Endodermal cell (in vitro differentiated cells): ENCODE measurements around the gene MRPL24. TPM values are rescaled to one million over a fixed set of nuclear protein-coding genes. Genes with fewer than 3 reads are reported as not detected.

ENCODE experiments used
- DNase-seq: peaks from one replicate; pipeline ENCODE4 v3.0.0-alpha.2; 2017
- H3K27ac ChIP-seq: 2 replicates; pipeline ENCODE4 v1.5.1; 2013; ENCODE audit warnings: mild to moderate bottlenecking, low read depth, low read length, moderate library complexity
- H3K27me3 ChIP-seq: 2 replicates; pipeline ENCODE4 v1.6.1; 2013; ENCODE audit warnings: mild to moderate bottlenecking, low read length, moderate library complexity; ENCODE audit not compliant: insufficient read depth, control insufficient read depth, poor library complexity, severe bottlenecking
- H3K36me3 ChIP-seq: 2 replicates; pipeline ENCODE4 v1.7.0; 2013; ENCODE audit warnings: mild to moderate bottlenecking, low read length, moderate library complexity; ENCODE audit not compliant: control insufficient read depth, insufficient read depth
- H3K4me1 ChIP-seq: one replicate; pipeline ENCODE4 v1.7.0; 2013; ENCODE audit warnings: low read length; ENCODE audit not compliant: control insufficient read depth, insufficient read depth
- H3K4me3 ChIP-seq: 2 replicates; pipeline ENCODE4 v1.5.1; 2013; ENCODE audit warnings: mild to moderate bottlenecking, low read length, moderate library complexity
- H3K9ac ChIP-seq: 2 replicates; pipeline ENCODE4 v1.6.1; 2013; ENCODE audit warnings: mild to moderate bottlenecking, low read length, moderate library complexity; ENCODE audit not compliant: poor library complexity, severe bottlenecking; ENCODE audit errors: extremely low read depth
- H3K9me3 ChIP-seq: 2 replicates; pipeline ENCODE4 v1.6.1; 2013; ENCODE audit warnings: mild to moderate bottlenecking, low read length, moderate library complexity; ENCODE audit not compliant: control insufficient read depth
- H3K27ac Mint-ChIP-seq: 2 replicates; pipeline ENCODE4 v1.8.0; 2020; ENCODE audit warnings: mixed read lengths
- H3K27me3 Mint-ChIP-seq: 2 replicates; pipeline ENCODE4 v1.8.0; 2021; ENCODE audit warnings: mild to moderate bottlenecking, mixed read lengths; ENCODE audit not compliant: insufficient read depth
- H3K36me3 Mint-ChIP-seq: 2 replicates; pipeline ENCODE4 v1.8.0; 2020; ENCODE audit warnings: low read depth, mixed read lengths
- H3K4me1 Mint-ChIP-seq: 2 replicates; pipeline ENCODE4 v1.8.0; 2020; ENCODE audit warnings: mixed read lengths
- H3K4me3 Mint-ChIP-seq: 2 replicates; pipeline ENCODE4 v1.8.0; 2020; ENCODE audit warnings: mild to moderate bottlenecking, moderate library complexity, mixed read lengths
- H3K9me3 Mint-ChIP-seq: 2 replicates; pipeline ENCODE4 v1.8.0; 2020; ENCODE audit warnings: mild to moderate bottlenecking, mixed read lengths
- WGBS, 2 experiments: methylation state at CpG; one replicate each; pipeline versions ENCODE4 v1.1.5 to v1.1.7; 2013; ENCODE audit warnings: missing lambda C conversion rate in 2 of 2, mixed read lengths in 1 of 2; ENCODE audit not compliant: insufficient coverage in 1 of 2, insufficient read length in 1 of 2; 5-methylcytosine and 5-hydroxymethylcytosine counted together
- total RNA-seq, 2 donors: library from RNA; stranded (reverse); fragmentation: NEBNext Ultra II Directional in 1 of 2; extraction: Animal tissue kit (Norgen Biotek cat#: 25700) in 1 of 2; gene quantifications; 2 replicates in 1 of 2; 3 replicates in 1 of 2; pipeline ENCODE4 v1.2.1, GENCODE V29; 2021
- TF ChIP-seq, protein P1 (sequence below): fragments of 200-600 bp; sonication (generic); conservative IDR thresholded peaks from 2 replicates; pipeline ENCODE4 v1.5.0; 2021; ENCODE audit warnings: antibody characterized with exemption, mild to moderate bottlenecking

The MRPL24 gene
- total RNA-seq, 2 donors from 2014 or later, result 32.2 to 35.5 TPM

DNA sequence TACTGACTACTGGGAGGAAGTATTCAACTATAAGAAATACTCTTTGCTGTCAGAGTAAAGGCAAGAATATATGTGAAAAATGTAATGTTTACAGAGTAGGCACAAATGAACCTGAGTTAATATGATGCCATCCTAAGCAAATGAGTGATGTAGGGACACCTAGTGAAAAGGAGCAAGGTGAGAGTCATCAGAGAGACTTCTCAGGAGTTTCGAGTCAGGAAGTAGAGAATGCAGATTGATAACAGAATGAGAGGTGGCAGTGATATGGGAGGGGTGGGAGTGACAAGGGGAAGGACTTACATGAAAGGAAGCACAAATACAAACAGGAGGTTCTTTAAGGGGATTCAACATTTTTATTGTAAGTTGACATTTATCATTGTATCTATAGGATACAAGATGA is 36.7 kb upstream of the MRPL24 start:
- H3K36me3 ChIP-seq, result peaks cover 37% of the 10 kb centered on the region
- no peak overlapping the region for H3K27ac ChIP-seq
- Mint-ChIP-seq H3K4me3 (no peak overlapping the region), H3K4me1 (peaks cover 21% of the 10 kb centered on the region), H3K9me3 (no peaks in the 10 kb centered on the region), H3K27me3 (no peaks in the 10 kb centered on the region), H3K27ac (no peak overlapping the region), H3K36me3 (peaks cover 30% of the 10 kb centered on the region)
- no peak overlapping the region for H3K9ac ChIP-seq
- no peaks in the 10 kb centered on the region for H3K9me3 ChIP-seq
- H3K4me1 ChIP-seq, result peaks cover 4% of the 10 kb centered on the region
- no peak for DNase-seq
- H3K27me3 ChIP-seq, result no peaks in the 10 kb centered on the region
- TF ChIP-seq, protein P1, sequence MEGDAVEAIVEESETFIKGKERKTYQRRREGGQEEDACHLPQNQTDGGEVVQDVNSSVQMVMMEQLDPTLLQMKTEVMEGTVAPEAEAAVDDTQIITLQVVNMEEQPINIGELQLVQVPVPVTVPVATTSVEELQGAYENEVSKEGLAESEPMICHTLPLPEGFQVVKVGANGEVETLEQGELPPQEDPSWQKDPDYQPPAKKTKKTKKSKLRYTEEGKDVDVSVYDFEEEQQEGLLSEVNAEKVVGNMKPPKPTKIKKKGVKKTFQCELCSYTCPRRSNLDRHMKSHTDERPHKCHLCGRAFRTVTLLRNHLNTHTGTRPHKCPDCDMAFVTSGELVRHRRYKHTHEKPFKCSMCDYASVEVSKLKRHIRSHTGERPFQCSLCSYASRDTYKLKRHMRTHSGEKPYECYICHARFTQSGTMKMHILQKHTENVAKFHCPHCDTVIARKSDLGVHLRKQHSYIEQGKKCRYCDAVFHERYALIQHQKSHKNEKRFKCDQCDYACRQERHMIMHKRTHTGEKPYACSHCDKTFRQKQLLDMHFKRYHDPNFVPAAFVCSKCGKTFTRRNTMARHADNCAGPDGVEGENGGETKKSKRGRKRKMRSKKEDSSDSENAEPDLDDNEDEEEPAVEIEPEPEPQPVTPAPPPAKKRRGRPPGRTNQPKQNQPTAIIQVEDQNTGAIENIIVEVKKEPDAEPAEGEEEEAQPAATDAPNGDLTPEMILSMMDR, result no peak
- H3K4me3 ChIP-seq, result no peak overlapping the region
- 63 to 75% methylated on average over 1 of the region's 1 CpG for WGBS, 2 experiments

DNA sequence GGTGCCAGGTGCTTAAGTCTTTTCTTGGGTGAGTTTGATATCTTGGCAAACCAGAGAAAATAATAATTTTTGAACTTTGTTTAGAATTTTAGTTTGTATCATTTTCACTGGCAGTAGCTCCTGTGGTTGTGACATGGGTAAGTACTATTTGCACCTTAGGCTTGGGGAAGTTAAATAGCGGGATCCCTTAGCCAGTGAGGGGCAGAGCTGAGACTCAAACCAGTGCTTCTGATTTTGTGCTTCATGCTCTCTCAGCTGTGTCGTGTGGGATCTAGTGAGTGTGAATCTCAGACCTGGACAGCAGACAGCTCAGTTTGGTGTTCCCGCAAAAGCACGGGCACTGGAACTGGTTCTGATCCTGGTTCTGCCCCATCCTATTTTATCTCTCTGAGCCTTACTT is 36.1 kb upstream of the MRPL24 start:
- DNase-seq, result no peak
- Histone ChIP-seq H3K4me3 (no peak overlapping the region), H3K27ac (no peak overlapping the region), H3K36me3 (peaks cover 35% of the 10 kb centered on the region), H3K9ac (no peak overlapping the region), H3K9me3 (no peaks in the 10 kb centered on the region), H3K4me1 (peaks cover 7% of the 10 kb centered on the region), H3K27me3 (no peaks in the 10 kb centered on the region)
- no peak overlapping the region for H3K27ac Mint-ChIP-seq
- H3K9me3 Mint-ChIP-seq, result no peaks in the 10 kb centered on the region
- H3K4me1 Mint-ChIP-seq, result peaks cover 27% of the 10 kb centered on the region
- peaks cover 26% of the 10 kb centered on the region for H3K36me3 Mint-ChIP-seq
- H3K4me3 Mint-ChIP-seq, result no peak overlapping the region
- TF ChIP-seq, protein P1, result no peak
- no peaks in the 10 kb centered on the region for H3K27me3 Mint-ChIP-seq
- 80 to 86% methylated on average over 2 to 4 of the region's 4 CpGs for WGBS, 2 experiments

DNA sequence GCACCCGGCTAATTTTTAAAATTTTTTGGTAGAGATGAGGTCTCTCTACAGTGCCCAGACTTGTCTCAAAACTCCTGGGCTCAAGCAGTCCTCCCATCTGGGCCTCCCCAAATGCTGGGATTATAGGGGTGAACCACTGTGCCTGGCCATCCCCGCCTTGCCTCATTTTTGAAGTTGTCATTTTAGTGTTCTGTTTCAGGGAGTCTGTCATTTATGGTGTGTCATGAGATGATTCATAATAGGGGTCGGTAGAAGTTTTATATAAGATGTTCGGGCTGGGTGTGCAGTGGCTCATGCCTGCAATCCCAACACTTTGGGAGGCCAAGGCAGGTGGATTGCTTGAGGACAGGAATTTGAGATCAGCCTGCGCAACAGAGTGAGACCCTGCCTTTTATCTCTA is 34.9 kb upstream of the MRPL24 start:
- no peak overlapping the region for H3K27ac ChIP-seq
- H3K4me3 ChIP-seq, result no peak overlapping the region
- no peak for DNase-seq
- no peaks in the 10 kb centered on the region for H3K27me3 ChIP-seq
- Mint-ChIP-seq H3K4me1 (peaks cover 34% of the 10 kb centered on the region), H3K27ac (no peak overlapping the region), H3K27me3 (no peaks in the 10 kb centered on the region), H3K4me3 (no peak overlapping the region), H3K36me3 (peaks cover 23% of the 10 kb centered on the region), H3K9me3 (no peaks in the 10 kb centered on the region)
- H3K4me1 ChIP-seq, result peaks cover 7% of the 10 kb centered on the region
- TF ChIP-seq, protein P1, result no peak
- no peak overlapping the region for H3K9ac ChIP-seq
- 94 to 97% methylated on average over 3 to 5 of the region's 5 CpGs for WGBS, 2 experiments
- H3K36me3 ChIP-seq, result peaks cover 31% of the 10 kb centered on the region
- H3K9me3 ChIP-seq, result no peaks in the 10 kb centered on the region
